ENCODE data around the gene AKNA.

AKNA gene

GRCh38 chr9:114349713-114350480, 37.9 kb downstream of the AKNA start:
- DNase-seq, result no peak
- in situ Hi-C loops (cut with MboI; ENCODE audit: low pct_unique_long_range_greater_than_20kb, low sequenced_read_pairs), result no loop called here

DNA sequence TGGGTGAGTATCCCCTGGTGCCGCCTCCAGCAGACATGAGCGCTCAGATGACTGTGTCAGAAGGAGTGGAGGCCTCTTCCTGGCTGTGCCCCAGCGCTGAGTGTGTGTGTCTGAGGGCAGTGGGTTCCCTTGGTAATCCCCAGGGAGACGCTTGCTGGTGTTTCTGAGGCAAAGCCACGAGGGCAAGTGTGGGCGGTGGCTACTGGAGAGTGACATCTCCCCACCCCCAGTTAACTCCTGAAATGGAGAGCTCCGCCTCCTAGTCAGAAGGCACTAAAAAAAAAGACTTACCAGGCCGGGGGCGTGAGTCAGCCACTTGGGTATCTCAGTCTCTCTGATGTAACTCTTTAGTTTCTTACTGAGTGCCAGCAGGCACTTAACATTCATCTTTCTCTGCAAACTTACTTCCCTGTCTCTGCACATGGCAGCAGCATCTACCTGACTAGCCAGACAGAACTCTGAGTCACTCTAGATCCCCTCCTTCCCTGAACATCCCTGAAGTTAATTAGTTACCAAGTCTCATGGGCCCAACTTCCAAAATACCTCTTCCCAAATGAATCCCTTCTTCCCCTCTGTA, 38.8 kb downstream of the AKNA start:
- in situ Hi-C loops (cut with MboI; ENCODE audit: low pct_unique_long_range_greater_than_20kb, low sequenced_read_pairs), result no loop called here
- peak; percentile 65 for DNase-seq

DNA sequence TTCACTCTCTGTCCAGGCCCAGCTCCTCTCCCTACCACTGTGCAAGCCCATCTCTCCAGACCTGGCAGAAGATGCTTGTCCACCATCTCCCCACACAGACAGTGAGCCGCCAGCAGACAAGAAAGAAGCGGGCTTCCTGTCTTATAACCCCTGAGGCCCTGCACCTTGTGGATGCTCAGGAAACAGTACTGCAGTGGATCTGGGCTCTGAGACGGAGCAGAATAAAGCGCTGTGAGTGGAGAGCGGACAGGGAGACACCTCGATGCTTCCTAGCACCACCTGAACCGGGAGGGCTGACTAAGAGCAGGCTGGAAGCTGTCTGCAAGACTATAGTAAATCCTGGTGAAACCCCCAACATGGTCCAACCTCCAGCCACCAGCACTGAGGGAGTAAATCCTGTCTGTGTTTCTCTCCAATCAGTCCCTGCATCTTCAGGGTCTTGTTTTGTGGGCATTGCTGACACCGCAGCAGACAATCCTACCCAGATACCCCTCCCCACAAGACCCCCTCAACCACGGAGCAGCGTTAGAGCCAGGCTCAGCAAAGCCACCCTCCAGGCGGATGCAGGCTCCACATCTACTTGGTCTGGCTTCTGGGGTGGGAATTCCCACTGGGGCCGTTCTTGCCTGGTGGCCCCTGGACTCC, 39.4 kb downstream of the AKNA start:
- in situ Hi-C loops (cut with MboI; ENCODE audit: low pct_unique_long_range_greater_than_20kb, low sequenced_read_pairs), result no loop called here
- DNase-seq, result no peak

DNA sequence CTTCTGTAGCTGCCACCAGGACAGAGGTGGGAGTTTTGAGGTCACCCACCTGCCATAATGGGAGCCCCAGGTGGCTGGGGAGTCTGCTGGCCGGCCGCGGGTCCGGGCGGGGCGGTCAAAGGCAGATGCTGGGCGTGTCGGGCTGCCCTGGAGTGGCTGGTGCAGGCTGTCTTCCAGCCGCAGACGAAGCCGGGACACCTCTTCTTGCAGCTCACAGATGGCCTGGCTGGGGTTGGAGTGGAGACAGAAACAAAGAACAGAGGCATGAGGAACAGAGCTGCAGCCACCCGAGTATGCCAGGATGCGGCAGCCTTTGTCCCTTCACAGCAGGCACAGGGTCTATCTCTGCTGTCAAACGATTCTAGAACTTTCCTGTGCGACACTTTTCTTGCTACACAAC, 40.1 kb downstream of the AKNA start:
- no peak for DNase-seq

DNA sequence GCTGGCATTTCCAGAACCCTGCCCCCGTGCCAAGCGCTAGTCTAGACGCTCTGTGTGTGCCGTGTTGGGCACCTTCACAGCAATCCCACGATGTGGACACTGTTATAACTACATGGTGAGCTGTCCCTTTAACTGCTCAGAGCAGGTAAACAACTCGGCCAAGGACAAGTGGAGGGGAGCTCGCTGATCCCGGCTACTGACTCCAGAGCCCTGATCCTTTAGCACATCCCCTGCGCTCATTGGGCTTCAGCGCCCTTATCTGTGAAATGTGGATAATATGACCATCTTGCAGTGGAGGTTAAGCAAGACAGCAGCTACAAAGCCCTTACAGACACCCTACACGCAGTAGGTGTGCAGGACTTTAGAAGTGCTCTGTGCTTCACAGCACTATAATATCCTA, 41.6 kb downstream of the AKNA start:
- in situ Hi-C loops (cut with MboI; ENCODE audit: low pct_unique_long_range_greater_than_20kb, low sequenced_read_pairs), result no loop called here
- DNase-seq, result no peak

More for the DNA sequence above, 40.1 kb downstream of the AKNA start:
- in situ Hi-C loops (cut with MboI; ENCODE audit: low pct_unique_long_range_greater_than_20kb, low sequenced_read_pairs), result no loop called here

DNA sequence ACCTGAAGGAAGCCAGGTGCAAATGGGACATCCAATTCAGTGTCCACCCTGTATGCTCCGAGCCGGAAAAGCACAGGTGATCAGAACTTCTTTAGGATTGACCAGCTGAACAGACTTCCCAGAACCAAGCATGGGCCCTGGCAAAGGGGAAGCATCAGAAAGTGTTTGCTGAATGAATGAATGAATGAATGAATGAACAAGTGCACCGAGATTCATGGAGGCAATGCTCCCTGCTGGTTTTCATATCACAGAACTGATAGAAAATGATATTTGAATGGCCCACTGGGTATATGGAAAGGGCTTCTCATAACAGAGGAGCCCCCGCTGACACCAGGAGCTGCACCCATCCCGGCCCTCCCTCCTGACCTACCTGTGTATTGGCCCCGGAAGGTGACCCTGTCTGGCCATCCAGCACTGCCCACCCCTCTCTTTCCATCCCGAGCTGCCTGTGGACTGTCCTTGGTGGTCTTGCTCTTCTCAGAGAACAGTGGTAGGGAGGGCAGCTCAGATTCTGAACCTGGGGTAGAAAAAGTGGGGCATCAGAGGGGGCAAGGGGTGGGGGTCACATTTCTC, 42.2 kb downstream of the AKNA start:
- in situ Hi-C loops (cut with MboI; ENCODE audit: low pct_unique_long_range_greater_than_20kb, low sequenced_read_pairs), result no loop called here
- no peak for DNase-seq

GRCh38 chr9:114344692-114345091, 43.1 kb downstream of the AKNA start:
- no peak for DNase-seq
- in situ Hi-C loops (cut with MboI; ENCODE audit: low pct_unique_long_range_greater_than_20kb, low sequenced_read_pairs), result no loop called here

GRCh38 chr9:114344188-114344566, 43.6 kb downstream of the AKNA start:
- DNase-seq, result no peak
- in situ Hi-C loops (cut with MboI; ENCODE audit: low pct_unique_long_range_greater_than_20kb, low sequenced_read_pairs), result no loop called here

GRCh38 chr9:114343471-114344187, 44.2 kb downstream of the AKNA start:
- in situ Hi-C loops (cut with MboI; ENCODE audit: low pct_unique_long_range_greater_than_20kb, low sequenced_read_pairs), result no loop called here
- DNase-seq, result no peak

- DNase-seq, result no peak
- in situ Hi-C loops (cut with MboI; ENCODE audit: low pct_unique_long_range_greater_than_20kb, low sequenced_read_pairs), result no loop called here
Observed at GRCh38 chr9:114342755-114343440, 44.9 kb downstream of the AKNA start.

DNA sequence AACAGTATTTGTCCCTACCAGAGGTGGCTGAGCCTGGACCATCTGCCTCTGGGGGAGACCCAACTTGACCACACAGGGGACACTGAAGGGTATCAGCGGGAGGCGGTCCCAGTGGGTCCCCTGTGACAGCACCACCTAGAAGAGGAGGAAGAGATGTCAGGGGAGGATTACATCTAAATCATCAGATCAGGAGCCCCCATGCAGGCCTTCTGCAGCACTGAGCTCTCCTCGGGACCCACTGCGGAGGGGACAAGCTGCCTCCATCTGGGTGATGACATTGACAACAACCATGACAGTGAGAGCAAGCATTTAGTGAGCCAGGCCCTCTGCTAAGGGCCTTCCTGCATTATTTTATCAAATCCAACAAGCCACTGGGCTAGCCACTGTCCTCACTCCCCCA, 45.8 kb downstream of the AKNA start:
- DNase-seq, result no peak
- in situ Hi-C loops (cut with MboI; ENCODE audit: low pct_unique_long_range_greater_than_20kb, low sequenced_read_pairs), result no loop called here

DNA sequence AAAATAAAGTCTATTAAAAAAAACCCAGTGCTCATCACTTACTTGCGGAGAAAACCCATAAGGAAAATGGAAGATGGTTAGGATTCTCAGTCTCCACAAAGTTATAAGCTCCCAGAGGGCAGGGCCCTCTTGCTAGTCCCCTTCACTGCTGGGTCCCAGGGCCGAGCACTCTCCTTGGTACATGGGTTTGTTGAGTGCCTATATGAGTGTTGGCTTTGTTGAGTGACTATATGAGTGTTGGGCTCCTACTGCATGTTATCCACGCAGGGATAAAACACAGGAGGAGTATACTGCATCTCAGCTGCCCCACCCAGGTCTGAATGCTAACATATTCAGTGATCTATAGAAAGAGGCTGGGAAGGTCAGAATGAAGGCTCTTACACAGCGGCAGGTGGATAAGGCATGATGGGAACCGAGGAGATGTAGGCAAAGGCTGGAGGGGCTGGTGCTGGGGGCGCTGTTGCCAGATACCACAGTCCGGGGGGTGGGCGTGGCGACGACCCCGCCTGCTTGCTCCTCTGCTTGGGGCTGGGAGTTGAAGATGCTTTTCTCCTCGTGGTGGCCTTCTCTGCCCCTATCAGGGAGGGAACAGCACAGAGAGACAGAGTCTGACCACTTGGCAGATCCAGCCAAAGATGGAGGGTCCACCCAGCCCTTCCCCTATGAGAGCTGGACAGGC, 46.5 kb downstream of the AKNA start:
- in situ Hi-C loops (cut with MboI; ENCODE audit: low pct_unique_long_range_greater_than_20kb, low sequenced_read_pairs), result no loop called here
- no peak for DNase-seq

DNA sequence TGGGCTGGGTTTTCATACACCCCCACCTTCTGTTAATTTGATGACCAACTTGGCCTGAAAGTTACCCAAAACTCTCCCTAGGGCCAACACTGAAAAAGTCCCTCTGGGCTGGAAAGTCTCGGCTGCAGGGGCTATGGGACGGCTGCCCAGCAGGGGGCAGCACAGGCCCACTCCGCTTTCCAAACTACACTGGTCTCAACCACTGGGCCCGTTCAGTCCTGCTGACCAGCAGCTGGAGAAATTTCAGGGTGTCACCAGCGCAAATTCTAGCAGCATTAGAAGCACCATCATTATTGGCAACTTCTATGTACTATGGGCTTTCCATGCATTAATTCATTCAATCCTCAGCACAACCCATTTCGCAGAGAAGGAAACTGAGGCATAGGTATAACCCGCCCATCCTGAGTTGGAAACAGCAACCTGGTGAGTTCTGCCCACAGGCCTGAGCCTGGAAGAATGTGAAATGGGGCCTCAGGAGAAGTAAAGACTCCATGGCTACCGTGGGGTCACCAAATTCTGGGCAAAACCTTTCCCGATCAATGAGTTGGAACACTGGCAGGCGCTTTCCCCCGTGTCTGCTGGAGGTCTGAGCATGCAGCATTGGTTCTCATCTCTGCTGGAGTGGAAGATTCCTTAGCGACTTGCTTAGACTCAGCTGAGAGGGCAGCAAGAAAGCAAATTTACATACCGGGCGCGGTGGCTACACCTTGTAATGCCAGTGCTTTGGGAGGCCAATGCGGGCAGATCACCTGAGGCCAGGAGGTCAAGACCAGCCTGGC, 48.5 kb downstream of the AKNA start:
- in situ Hi-C loops (cut with MboI; ENCODE audit: low pct_unique_long_range_greater_than_20kb, low sequenced_read_pairs), result no loop called here

GRCh38 chr9:114338187-114338586, 49.6 kb downstream of the AKNA start:
- DNase-seq, result no peak
- in situ Hi-C loops (cut with MboI; ENCODE audit: low pct_unique_long_range_greater_than_20kb, low sequenced_read_pairs), result no loop called here

More for the DNA sequence above, 48.5 kb downstream of the AKNA start:
- DNase-seq, result peak; percentile 55

- DNase-seq, result no peak
- in situ Hi-C loops (cut with MboI; ENCODE audit: low pct_unique_long_range_greater_than_20kb, low sequenced_read_pairs), result no loop called here
Observed at GRCh38 chr9:114336699-114337395, 50.9 kb downstream of the AKNA start.

DNA sequence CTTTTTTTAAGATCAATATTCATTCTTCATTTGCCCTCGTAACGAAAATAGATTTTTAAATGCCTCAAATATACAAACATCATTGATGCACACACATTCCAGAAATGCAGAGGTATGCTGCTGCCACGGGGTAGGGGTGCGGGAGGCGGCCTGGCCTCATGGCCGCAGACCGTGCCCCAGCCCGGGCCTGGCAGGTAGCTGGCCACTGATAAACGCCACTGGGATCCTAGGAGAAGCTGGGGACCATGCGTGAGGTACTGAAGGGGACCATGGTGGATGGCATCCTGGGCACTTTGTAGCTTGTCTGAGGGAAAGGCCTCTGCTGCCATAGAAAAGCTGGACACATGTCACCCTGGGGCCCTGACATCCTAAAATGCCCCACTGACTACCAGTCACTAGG, 51.6 kb downstream of the AKNA start:
- in situ Hi-C loops (cut with MboI; ENCODE audit: low pct_unique_long_range_greater_than_20kb, low sequenced_read_pairs), result no loop called here

DNA sequence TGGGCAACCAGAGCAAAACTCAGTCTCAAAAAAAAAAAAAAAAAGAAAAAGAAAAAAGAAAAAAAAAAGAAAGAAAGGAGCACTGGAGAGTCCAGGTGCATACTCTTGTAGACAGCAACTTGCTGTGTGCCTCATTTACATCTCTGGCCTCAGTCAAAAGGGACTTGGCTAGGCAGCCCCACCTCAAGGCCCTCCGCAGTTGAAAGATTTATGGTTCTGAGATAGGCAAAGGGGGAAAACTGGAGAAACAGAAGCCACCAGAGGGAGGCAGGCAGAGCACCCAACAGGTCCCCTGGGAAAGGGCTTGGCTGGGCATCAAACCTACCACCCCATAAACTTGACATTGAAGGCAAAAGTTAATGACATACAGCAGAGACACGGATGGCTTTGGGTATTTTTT, 52.0 kb downstream of the AKNA start:
- in situ Hi-C loops (cut with MboI; ENCODE audit: low pct_unique_long_range_greater_than_20kb, low sequenced_read_pairs), result no loop called here

More for the DNA sequence above, 51.6 kb downstream of the AKNA start:
- no peak for DNase-seq

More for the DNA sequence above, 52.0 kb downstream of the AKNA start:
- DNase-seq, result no peak

All from KBM-7 (cell line).